H9 (cell line): Measurements from ENCODE around the gene KIF18B. TPM values are rescaled to one million over a fixed set of nuclear protein-coding genes. Genes with fewer than 3 reads are reported as not detected.

Experiments
- DNase-seq: peaks from one replicate; pipeline ENCODE4 v3.0.0-alpha.2; 2017
- H2AFZ ChIP-seq: one replicate; pipeline ENCODE4 v1.6.1; 2013; ENCODE audit warnings: mild to moderate bottlenecking, low read length, control low read depth, moderate library complexity
- H2AK5ac ChIP-seq: 2 replicates; pipeline ENCODE4 v1.6.1; 2013; ENCODE audit warnings: low read length, control low read depth, mixed read lengths; ENCODE audit not compliant: insufficient read length
- H2BK120ac ChIP-seq: one replicate; pipeline ENCODE4 v1.6.1; 2013; ENCODE audit warnings: low read depth, mild to moderate bottlenecking, low read length, control low read depth, inconsistent platforms; ENCODE audit not compliant: poor library complexity, severe bottlenecking
- H2BK12ac ChIP-seq: 2 replicates; pipeline ENCODE4 v1.6.1; 2013; ENCODE audit warnings: low read length, control low read depth, mixed read lengths, low read depth; ENCODE audit not compliant: insufficient read length
- H2BK15ac ChIP-seq: 2 replicates; pipeline ENCODE4 v1.6.1; 2013; ENCODE audit warnings: low read depth, low read length, control low read depth
- H2BK20ac ChIP-seq: one replicate; pipeline ENCODE4 v1.6.1; 2013; ENCODE audit warnings: low read depth, mild to moderate bottlenecking, low read length, control low read depth, inconsistent platforms; ENCODE audit not compliant: poor library complexity, severe bottlenecking
- H2BK5ac ChIP-seq: 2 replicates; pipeline ENCODE4 v1.6.1; 2013; ENCODE audit warnings: low read length, control low read depth, mixed read lengths; ENCODE audit not compliant: insufficient read length
- H3K14ac ChIP-seq: 2 replicates; pipeline ENCODE4 v1.6.1; 2013; ENCODE audit warnings: low read length, control low read depth; ENCODE audit not compliant: insufficient read depth
- H3K18ac ChIP-seq: 2 replicates; pipeline ENCODE4 v1.6.1; 2013; ENCODE audit warnings: low read depth, mild to moderate bottlenecking, mixed read lengths, low read length, control low read depth; ENCODE audit not compliant: insufficient read length
- H3K23ac ChIP-seq: 2 replicates; pipeline ENCODE4 v1.6.1; 2013; ENCODE audit warnings: low read length, control low read depth, mixed read lengths, low read depth; ENCODE audit not compliant: insufficient read length
- H3K23me2 ChIP-seq: 2 replicates; pipeline ENCODE4 v1.6.1; 2013; ENCODE audit warnings: low read depth, mild to moderate bottlenecking, mixed read lengths, low read length, control low read depth; ENCODE audit not compliant: insufficient read length, poor library complexity, severe bottlenecking
- H3K27ac ChIP-seq: 2 replicates; pipeline ENCODE4 v1.5.1; 2013; ENCODE audit warnings: low read length, control low read depth, mixed read lengths, low read depth; ENCODE audit not compliant: insufficient read length
- H3K27me3 ChIP-seq: 2 replicates; pipeline ENCODE4 v1.6.1; 2013; ENCODE audit warnings: low read length, control low read depth, inconsistent platforms; ENCODE audit not compliant: insufficient read depth
- H3K4ac ChIP-seq: 2 replicates; pipeline ENCODE4 v1.6.1; 2013; ENCODE audit warnings: low read depth, mild to moderate bottlenecking, control low read depth, inconsistent platforms, low read length, moderate library complexity
- H3K4me1 ChIP-seq: 2 replicates; pipeline ENCODE4 v1.6.1; 2013; ENCODE audit warnings: low read length, control low read depth, inconsistent platforms; ENCODE audit not compliant: insufficient read depth
- H3K4me2 ChIP-seq: 2 replicates; pipeline ENCODE4 v1.6.1; 2013; ENCODE audit warnings: low read length, control low read depth, mixed read lengths; ENCODE audit not compliant: insufficient read length, insufficient read depth
- H3K56ac ChIP-seq: 2 replicates; pipeline ENCODE4 v1.6.1; 2013; ENCODE audit warnings: low read depth, mild to moderate bottlenecking, mixed read lengths, low read length, control low read depth; ENCODE audit not compliant: insufficient read length
- H3K79me1 ChIP-seq: 2 replicates; pipeline ENCODE4 v1.6.1; 2013; ENCODE audit warnings: low read depth, mild to moderate bottlenecking, moderate library complexity, low read length, control low read depth, inconsistent platforms; ENCODE audit not compliant: insufficient read depth, poor library complexity, severe bottlenecking
- H3K79me2 ChIP-seq: 2 replicates; pipeline ENCODE4 v1.6.1; 2013; ENCODE audit warnings: low read length, control low read depth, inconsistent platforms; ENCODE audit not compliant: insufficient read depth
- H3K9ac ChIP-seq: 2 replicates; pipeline ENCODE4 v1.6.1; 2013; ENCODE audit warnings: low read length, control low read depth, mixed read lengths; ENCODE audit not compliant: insufficient read length; ENCODE audit errors: extremely low read depth
- H3K9me3 ChIP-seq: one replicate; pipeline ENCODE4 v1.6.1; 2013; ENCODE audit warnings: low read depth, low read length, inconsistent platforms; ENCODE audit not compliant: control insufficient read depth
- H3T11ph ChIP-seq: one replicate; pipeline ENCODE4 v1.6.1; 2013; ENCODE audit warnings: mild to moderate bottlenecking, low read length, control low read depth, inconsistent platforms
- H4K20me1 ChIP-seq: one replicate; pipeline ENCODE4 v1.6.1; 2013; ENCODE audit not compliant: control insufficient read depth, insufficient read length, insufficient read depth
- H4K5ac ChIP-seq: 2 replicates; pipeline ENCODE4 v1.6.1; 2013; ENCODE audit warnings: low read depth, mild to moderate bottlenecking, mixed read lengths, low read length, control low read depth; ENCODE audit not compliant: insufficient read length
- H4K8ac ChIP-seq: replicated peaks from 2 replicates; pipeline ENCODE4 v1.6.1; 2013; ENCODE audit warnings: low read length, control low read depth, mixed read lengths, low read depth; ENCODE audit not compliant: insufficient read length
- H4K91ac ChIP-seq: 2 replicates; pipeline ENCODE4 v1.6.1; 2013; ENCODE audit warnings: low read depth, mild to moderate bottlenecking, moderate library complexity, mixed read lengths, low read length, control low read depth; ENCODE audit not compliant: insufficient read length
- H3K27ac Mint-ChIP-seq, 3 experiments: 2 replicates in 2 of 3; 3 replicates in 1 of 3; pipeline ENCODE4 v1.8.0; 2020 to 2021; ENCODE audit warnings: mixed read lengths in 3 of 3, mild to moderate bottlenecking in 1 of 3, moderate library complexity in 1 of 3
- H3K27me3 Mint-ChIP-seq: 2 replicates; pipeline ENCODE4 v1.8.0; 2021; ENCODE audit warnings: low read depth, mild to moderate bottlenecking, moderate library complexity, mixed read lengths
- H3K36me3 Mint-ChIP-seq, 3 experiments: 2 replicates in 2 of 3; 3 replicates in 1 of 3; pipeline ENCODE4 v1.8.0; 2020 to 2021; ENCODE audit warnings: low read depth in 3 of 3, mixed read lengths in 3 of 3; ENCODE audit not compliant: insufficient read depth in 1 of 3
- H3K4me1 Mint-ChIP-seq, 2 experiments: 2 replicates each; pipeline ENCODE4 v1.8.0; 2020; ENCODE audit warnings: mixed read lengths in 2 of 2
- H3K4me3 Mint-ChIP-seq, 2 experiments: 2 replicates in 1 of 2; 3 replicates in 1 of 2; pipeline ENCODE4 v1.8.0; 2020 to 2021; ENCODE audit warnings: mild to moderate bottlenecking in 2 of 2, mixed read lengths in 2 of 2, moderate library complexity in 1 of 2
- H3K9me3 Mint-ChIP-seq, 2 experiments: 2 replicates in 1 of 2; 3 replicates in 1 of 2; pipeline ENCODE4 v1.8.0; 2020; ENCODE audit warnings: mild to moderate bottlenecking in 2 of 2, mixed read lengths in 2 of 2, moderate library complexity in 1 of 2
- WGBS: extraction: QIAGEN DNeasy Blood & Tissue Kit; methylation state at CpG from one replicate; pipeline ENCODE4 v1.1.7; 2013; ENCODE audit warnings: missing lambda C conversion rate, low lambda C conversion rate, mixed read lengths; ENCODE audit not compliant: insufficient read length; ENCODE audit errors: extremely low coverage; 5-methylcytosine and 5-hydroxymethylcytosine counted together
- total RNA-seq: library from RNA; stranded (reverse); gene quantifications from 2 replicates; pipeline ENCODE4 v1.2.1, GENCODE V29; 2021
- TF ChIP-seq, protein P1 (sequence below): fragments of 200-600 bp; sonication (generic); conservative IDR thresholded peaks from 3 replicates; pipeline ENCODE4 v1.8.0; 2021; ENCODE audit warnings: antibody characterized with exemption, mild to moderate bottlenecking

The KIF18B gene
- total RNA-seq, 1 experiment from 2014 or later = 51.8 TPM

DNA sequence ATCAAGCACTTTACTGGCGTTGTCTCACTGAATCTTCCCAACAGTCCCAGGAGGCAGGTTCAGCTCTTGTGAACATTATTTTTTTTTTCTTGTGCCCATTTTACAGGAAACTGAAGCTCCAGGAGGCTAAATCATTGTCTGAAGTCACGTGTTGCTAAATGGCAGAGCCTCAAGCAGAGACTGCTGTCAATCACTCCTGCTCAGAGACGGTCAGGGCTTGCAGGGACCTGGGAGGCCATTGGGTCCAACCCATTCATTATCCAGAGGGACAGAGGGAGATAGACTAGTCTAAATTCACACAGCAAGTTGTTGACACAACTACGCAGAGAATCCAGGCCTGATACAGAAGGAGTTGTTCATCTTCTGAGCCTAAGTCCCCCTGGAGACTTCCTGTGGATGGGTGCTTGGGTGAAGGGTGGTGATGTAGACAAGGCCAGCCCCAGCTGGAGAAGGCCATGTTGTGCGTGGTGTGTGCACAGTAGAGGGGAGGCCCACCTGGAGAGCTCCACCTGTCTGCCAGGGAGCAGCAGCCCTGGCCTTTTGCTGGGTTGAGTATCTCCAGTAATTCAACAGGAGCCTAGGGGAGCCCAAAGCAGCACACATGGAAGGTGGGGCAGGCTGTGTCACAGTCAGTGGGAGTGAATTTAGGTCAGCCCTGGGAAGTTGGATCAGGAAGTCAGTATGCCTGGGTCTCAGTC is 44.8 kb upstream of the KIF18B start:
- Histone ChIP-seq H3K56ac (no peak overlapping the region), H3K14ac (no peak overlapping the region), H3K4me1 (no peaks in the 10 kb centered on the region), H2AK5ac (no peak overlapping the region), H2BK12ac (no peak overlapping the region), H4K20me1 (no peaks in the 10 kb centered on the region), H3K23me2 (no peaks in the 10 kb centered on the region), H2BK15ac (no peak overlapping the region), H4K8ac (no peak overlapping the region), H2BK5ac (no peak overlapping the region), H3K27me3 (no peaks in the 10 kb centered on the region; the same call in 1 of the 2 replicates), H3K23ac (no peak overlapping the region), H2BK120ac (no peak overlapping the region), H2BK20ac (no peak overlapping the region), H3T11ph (no peak overlapping the region), H3K79me1 (no peaks in the 10 kb centered on the region), H3K4me2 (no peak overlapping the region), H2AFZ (no peak overlapping the region), H3K79me2 (no peaks in the 10 kb centered on the region), H3K27ac (no peak overlapping the region), H4K91ac (no peak overlapping the region), H3K4ac (no peak overlapping the region), H3K9me3 (no peaks in the 10 kb centered on the region), H3K9ac (no peak overlapping the region), H4K5ac (no peak overlapping the region), H3K18ac (no peak overlapping the region)
- TF ChIP-seq, protein P1, sequence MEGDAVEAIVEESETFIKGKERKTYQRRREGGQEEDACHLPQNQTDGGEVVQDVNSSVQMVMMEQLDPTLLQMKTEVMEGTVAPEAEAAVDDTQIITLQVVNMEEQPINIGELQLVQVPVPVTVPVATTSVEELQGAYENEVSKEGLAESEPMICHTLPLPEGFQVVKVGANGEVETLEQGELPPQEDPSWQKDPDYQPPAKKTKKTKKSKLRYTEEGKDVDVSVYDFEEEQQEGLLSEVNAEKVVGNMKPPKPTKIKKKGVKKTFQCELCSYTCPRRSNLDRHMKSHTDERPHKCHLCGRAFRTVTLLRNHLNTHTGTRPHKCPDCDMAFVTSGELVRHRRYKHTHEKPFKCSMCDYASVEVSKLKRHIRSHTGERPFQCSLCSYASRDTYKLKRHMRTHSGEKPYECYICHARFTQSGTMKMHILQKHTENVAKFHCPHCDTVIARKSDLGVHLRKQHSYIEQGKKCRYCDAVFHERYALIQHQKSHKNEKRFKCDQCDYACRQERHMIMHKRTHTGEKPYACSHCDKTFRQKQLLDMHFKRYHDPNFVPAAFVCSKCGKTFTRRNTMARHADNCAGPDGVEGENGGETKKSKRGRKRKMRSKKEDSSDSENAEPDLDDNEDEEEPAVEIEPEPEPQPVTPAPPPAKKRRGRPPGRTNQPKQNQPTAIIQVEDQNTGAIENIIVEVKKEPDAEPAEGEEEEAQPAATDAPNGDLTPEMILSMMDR = no peak
- DNase-seq = no peak
- no peaks in the 10 kb centered on the region for H3K36me3 Mint-ChIP-seq
- peaks cover 15 to 29% of the 10 kb centered on the region in 2 experiments for H3K4me1 Mint-ChIP-seq
- no peak overlapping the region for H3K4me3 Mint-ChIP-seq
- no peak overlapping the region for H3K27ac Mint-ChIP-seq
- peaks cover 21% of the 10 kb centered on the region for H3K27me3 Mint-ChIP-seq
- no CpG with 5 or more reads among the region's 5 CpGs for WGBS
- no peaks in the 10 kb centered on the region; a peak in 1 of 5 replicates for H3K9me3 Mint-ChIP-seq
